Neural cell (in vitro differentiated cells): ENCODE measurements around the gene CYBRD1. TPM values are rescaled to one million over a fixed set of nuclear protein-coding genes. Genes with fewer than 3 reads are reported as not detected.

Source experiments
- H2AFZ ChIP-seq: fragments of 200-600, 300-800 bp; sonication (generic), shearing (Covaris generic); 2 replicates; pipeline ENCODE4 v1.6.0; 2014; ENCODE audit warnings: low read depth, mild to moderate bottlenecking, antibody characterized with exemption, low read length, moderate library complexity
- H3F3A ChIP-seq: fragments of 200-600 bp; shearing (Covaris generic); 2 replicates; pipeline ENCODE4 v1.6.1; 2016; ENCODE audit warnings: mild to moderate bottlenecking, moderate library complexity, mixed read lengths, antibody characterized with exemption, low read length; ENCODE audit not compliant: insufficient read depth, poor library complexity, severe bottlenecking
- H3K27ac ChIP-seq: fragments of 200-600, 300-800 bp; sonication (generic), shearing (Covaris generic); 2 replicates; pipeline ENCODE4 v1.5.1; 2014; ENCODE audit warnings: mild to moderate bottlenecking, low read length, moderate library complexity
- H3K27me3 ChIP-seq: fragments of 300-800, 200-600 bp; sonication (generic), shearing (Covaris generic); 2 replicates; pipeline ENCODE4 v1.6.0; 2014; ENCODE audit warnings: mild to moderate bottlenecking, low read depth, low read length, moderate library complexity; ENCODE audit not compliant: insufficient read depth
- H3K36me3 ChIP-seq: fragments of 300-800, 200-600 bp; sonication (generic), shearing (Covaris generic); 2 replicates; pipeline ENCODE4 v1.5.1; 2014; ENCODE audit warnings: mild to moderate bottlenecking, antibody characterized with exemption, low read length, moderate library complexity; ENCODE audit not compliant: insufficient read depth
- H3K4me2 ChIP-seq: fragments of 300-800, 200-600 bp; sonication (generic), shearing (Covaris generic); 2 replicates; pipeline ENCODE4 v1.6.0; 2014; ENCODE audit warnings: mild to moderate bottlenecking, low read length
- H3K4me3 ChIP-seq: fragments of 300-800, 200-600 bp; sonication (generic), shearing (Covaris generic); 2 replicates; pipeline ENCODE4 v1.5.1; 2014; ENCODE audit warnings: mild to moderate bottlenecking, low read length, moderate library complexity
- H3K79me2 ChIP-seq: fragments of 200-600 bp; shearing (Covaris generic); replicated peaks from 2 replicates; pipeline ENCODE4 v1.6.0; 2014; ENCODE audit warnings: mild to moderate bottlenecking, low read length, moderate library complexity; ENCODE audit not compliant: insufficient read depth
- H3K9ac ChIP-seq: fragments of 300-800, 200-600 bp; sonication (generic), shearing (Covaris generic); 2 replicates; pipeline ENCODE4 v1.6.1; 2016; ENCODE audit warnings: mild to moderate bottlenecking, low read length, mixed read lengths
- H3K9me2 ChIP-seq: fragments of 200-600 bp; shearing (Covaris generic); 2 replicates; pipeline ENCODE4 v1.6.1; 2016; ENCODE audit warnings: mild to moderate bottlenecking, low read length, mixed read lengths; ENCODE audit not compliant: insufficient read depth
- H3K9me3 ChIP-seq: fragments of 200-600, 300-800 bp; sonication (generic), shearing (Covaris generic); 2 replicates; pipeline ENCODE4 v1.6.1; 2016; ENCODE audit warnings: mild to moderate bottlenecking, mixed run types, low read length, moderate library complexity, mixed read lengths
- H4K20me1 ChIP-seq: fragments of 200-600 bp; shearing (Covaris generic); 2 replicates; pipeline ENCODE4 v1.6.1; 2016; ENCODE audit warnings: mild to moderate bottlenecking, mixed run types; ENCODE audit not compliant: insufficient read depth
- EP300 ChIP-seq: fragments of 450-650 bp; conservative IDR thresholded peaks from 2 replicates; pipeline ENCODE4 v1.6.1; 2014; ENCODE audit warnings: antibody characterized with exemption, mild to moderate bottlenecking, moderate library complexity; ENCODE audit not compliant: poor library complexity, severe bottlenecking
- EZH2 ChIP-seq: fragments of 200-600, 300-800 bp; shearing (Covaris generic), sonication (generic); IDR thresholded peaks from 2 replicates; pipeline ENCODE4 v1.6.1; 2014; ENCODE audit warnings: antibody characterized with exemption, low read length, borderline replicate concordance, mild to moderate bottlenecking; ENCODE audit not compliant: insufficient read depth, poor library complexity, severe bottlenecking
- MXI1 ChIP-seq: fragments of 450-650 bp; conservative IDR thresholded peaks from 2 replicates; pipeline ENCODE4 v1.6.1; 2014; ENCODE audit warnings: antibody characterized with exemption, mild to moderate bottlenecking; ENCODE audit not compliant: poor library complexity, severe bottlenecking
- POLR2AphosphoS5 ChIP-seq: IDR thresholded peaks from 2 replicates; pipeline ENCODE4 v1.6.1; 2012
- RAD21 ChIP-seq: fragments of 450-650 bp; conservative IDR thresholded peaks from 2 replicates; pipeline ENCODE4 v1.6.1; 2014; ENCODE audit warnings: antibody characterized with exemption, mild to moderate bottlenecking, moderate library complexity
- SMC3 ChIP-seq: fragments of 450-650 bp; conservative IDR thresholded peaks from 2 replicates; pipeline ENCODE4 v1.6.1; 2014; ENCODE audit warnings: antibody characterized with exemption, mild to moderate bottlenecking, moderate library complexity; ENCODE audit not compliant: poor library complexity
- TAF1 ChIP-seq: IDR thresholded peaks from 2 replicates; pipeline ENCODE4 v1.6.1; 2012; ENCODE audit warnings: low read depth
- polyA plus RNA-seq: library from polyadenylated mRNA; depleted of rRNA; stranded (reverse); fragments of >200 nt; gene quantifications from 2 replicates; pipeline ENCODE4 v1.2.3, GENCODE V29; 2014
- TF ChIP-seq, protein P1 (sequence below): fragments of 450-650 bp; IDR thresholded peaks from 2 replicates; pipeline ENCODE4 v1.5.1; 2014; ENCODE audit warnings: antibody characterized with exemption, mild to moderate bottlenecking, moderate library complexity; ENCODE audit not compliant: poor library complexity, severe bottlenecking
- TF ChIP-seq, protein P2 (sequence below): IDR thresholded peaks from 2 replicates; pipeline ENCODE4 v1.6.1; 2012; ENCODE audit warnings: borderline replicate concordance

The CYBRD1 gene
- polyA plus RNA-seq, 1 donor from 2014 or later, result 0.10 TPM

GRCh38 chr2:171595896-171596295 lies 73.6 kb downstream of the CYBRD1 start:
- H3K4me3 ChIP-seq, result no peak overlapping the region
- no peaks in the 10 kb centered on the region for H3K36me3 ChIP-seq
- H2AFZ ChIP-seq, result no peak overlapping the region
- no peaks in the 10 kb centered on the region for H3K79me2 ChIP-seq
- H3K27ac ChIP-seq, result no peak overlapping the region
- H4K20me1 ChIP-seq, result no peaks in the 10 kb centered on the region
- H3K9me3 ChIP-seq, result no peaks in the 10 kb centered on the region
- no peak for TF ChIP-seq MXI1
- TF ChIP-seq, protein P1, sequence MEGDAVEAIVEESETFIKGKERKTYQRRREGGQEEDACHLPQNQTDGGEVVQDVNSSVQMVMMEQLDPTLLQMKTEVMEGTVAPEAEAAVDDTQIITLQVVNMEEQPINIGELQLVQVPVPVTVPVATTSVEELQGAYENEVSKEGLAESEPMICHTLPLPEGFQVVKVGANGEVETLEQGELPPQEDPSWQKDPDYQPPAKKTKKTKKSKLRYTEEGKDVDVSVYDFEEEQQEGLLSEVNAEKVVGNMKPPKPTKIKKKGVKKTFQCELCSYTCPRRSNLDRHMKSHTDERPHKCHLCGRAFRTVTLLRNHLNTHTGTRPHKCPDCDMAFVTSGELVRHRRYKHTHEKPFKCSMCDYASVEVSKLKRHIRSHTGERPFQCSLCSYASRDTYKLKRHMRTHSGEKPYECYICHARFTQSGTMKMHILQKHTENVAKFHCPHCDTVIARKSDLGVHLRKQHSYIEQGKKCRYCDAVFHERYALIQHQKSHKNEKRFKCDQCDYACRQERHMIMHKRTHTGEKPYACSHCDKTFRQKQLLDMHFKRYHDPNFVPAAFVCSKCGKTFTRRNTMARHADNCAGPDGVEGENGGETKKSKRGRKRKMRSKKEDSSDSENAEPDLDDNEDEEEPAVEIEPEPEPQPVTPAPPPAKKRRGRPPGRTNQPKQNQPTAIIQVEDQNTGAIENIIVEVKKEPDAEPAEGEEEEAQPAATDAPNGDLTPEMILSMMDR, result no peak
- no peak for TF ChIP-seq SMC3
- no peak for TF ChIP-seq TAF1
- TF ChIP-seq EP300, result no peak
- no peak for TF ChIP-seq RAD21
- TF ChIP-seq, protein P2, sequence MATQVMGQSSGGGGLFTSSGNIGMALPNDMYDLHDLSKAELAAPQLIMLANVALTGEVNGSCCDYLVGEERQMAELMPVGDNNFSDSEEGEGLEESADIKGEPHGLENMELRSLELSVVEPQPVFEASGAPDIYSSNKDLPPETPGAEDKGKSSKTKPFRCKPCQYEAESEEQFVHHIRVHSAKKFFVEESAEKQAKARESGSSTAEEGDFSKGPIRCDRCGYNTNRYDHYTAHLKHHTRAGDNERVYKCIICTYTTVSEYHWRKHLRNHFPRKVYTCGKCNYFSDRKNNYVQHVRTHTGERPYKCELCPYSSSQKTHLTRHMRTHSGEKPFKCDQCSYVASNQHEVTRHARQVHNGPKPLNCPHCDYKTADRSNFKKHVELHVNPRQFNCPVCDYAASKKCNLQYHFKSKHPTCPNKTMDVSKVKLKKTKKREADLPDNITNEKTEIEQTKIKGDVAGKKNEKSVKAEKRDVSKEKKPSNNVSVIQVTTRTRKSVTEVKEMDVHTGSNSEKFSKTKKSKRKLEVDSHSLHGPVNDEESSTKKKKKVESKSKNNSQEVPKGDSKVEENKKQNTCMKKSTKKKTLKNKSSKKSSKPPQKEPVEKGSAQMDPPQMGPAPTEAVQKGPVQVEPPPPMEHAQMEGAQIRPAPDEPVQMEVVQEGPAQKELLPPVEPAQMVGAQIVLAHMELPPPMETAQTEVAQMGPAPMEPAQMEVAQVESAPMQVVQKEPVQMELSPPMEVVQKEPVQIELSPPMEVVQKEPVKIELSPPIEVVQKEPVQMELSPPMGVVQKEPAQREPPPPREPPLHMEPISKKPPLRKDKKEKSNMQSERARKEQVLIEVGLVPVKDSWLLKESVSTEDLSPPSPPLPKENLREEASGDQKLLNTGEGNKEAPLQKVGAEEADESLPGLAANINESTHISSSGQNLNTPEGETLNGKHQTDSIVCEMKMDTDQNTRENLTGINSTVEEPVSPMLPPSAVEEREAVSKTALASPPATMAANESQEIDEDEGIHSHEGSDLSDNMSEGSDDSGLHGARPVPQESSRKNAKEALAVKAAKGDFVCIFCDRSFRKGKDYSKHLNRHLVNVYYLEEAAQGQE, result no peak
- TF ChIP-seq POLR2AphosphoS5, result no peak
- no peak for TF ChIP-seq EZH2
- H3K9me2 ChIP-seq, result no peaks in the 10 kb centered on the region
- H3K27me3 ChIP-seq, result no peaks in the 10 kb centered on the region
- no peaks in the 10 kb centered on the region for H3F3A ChIP-seq
- no peak overlapping the region for H3K9ac ChIP-seq
- H3K4me2 ChIP-seq, result no peak overlapping the region

DNA sequence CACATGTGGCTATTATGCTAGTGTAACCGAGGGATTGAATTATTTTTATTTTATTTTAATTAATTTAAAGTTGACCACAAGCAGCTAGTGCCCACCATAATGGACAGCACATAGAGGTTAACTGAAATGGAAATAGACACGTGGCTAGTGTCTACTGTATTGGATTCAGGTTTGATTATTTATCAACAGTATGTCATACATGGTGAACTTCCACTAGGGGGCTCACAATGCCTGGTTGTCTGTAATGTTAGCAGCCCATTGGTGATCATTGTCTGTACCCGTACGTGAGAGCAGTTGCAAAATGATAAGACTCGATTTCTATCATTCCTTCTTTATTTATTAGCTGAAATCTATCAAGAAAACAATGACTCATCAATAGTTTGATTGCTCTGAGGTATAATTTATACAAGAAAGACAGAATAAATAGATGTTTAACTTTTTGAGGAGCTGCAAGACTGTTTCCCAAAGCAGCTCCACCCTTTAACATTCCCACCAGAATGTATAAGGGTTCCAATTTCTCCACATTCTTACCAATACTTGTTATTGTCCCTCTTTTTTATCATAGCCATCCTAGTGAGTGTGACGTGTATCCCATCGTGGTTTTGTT lies 76.5 kb downstream of the CYBRD1 start:
- H4K20me1 ChIP-seq, result no peaks in the 10 kb centered on the region
- no peaks in the 10 kb centered on the region for H3F3A ChIP-seq
- H3K9me3 ChIP-seq, result no peaks in the 10 kb centered on the region
- H3K27ac ChIP-seq, result no peak overlapping the region
- TF ChIP-seq EP300, result no peak
- TF ChIP-seq, protein P1, result peak; percentile 87
- no peak for TF ChIP-seq POLR2AphosphoS5
- no peak for TF ChIP-seq TAF1
- peak; percentile 81 for TF ChIP-seq SMC3
- TF ChIP-seq, protein P2, result no peak
- TF ChIP-seq EZH2, result no peak
- no peak for TF ChIP-seq MXI1
- peak; percentile 78 for TF ChIP-seq RAD21
- H3K79me2 ChIP-seq, result no peaks in the 10 kb centered on the region
- H3K4me3 ChIP-seq, result no peak overlapping the region
- no peaks in the 10 kb centered on the region for H3K27me3 ChIP-seq
- H3K4me2 ChIP-seq, result no peak overlapping the region
- H2AFZ ChIP-seq, result no peak overlapping the region
- H3K36me3 ChIP-seq, result no peaks in the 10 kb centered on the region
- no peaks in the 10 kb centered on the region for H3K9me2 ChIP-seq
- no peak overlapping the region for H3K9ac ChIP-seq
